H1 (cell line): Measurements from ENCODE around the gene CRYGD. TPM values are rescaled to one million over a fixed set of nuclear protein-coding genes. Genes with fewer than 3 reads are reported as not detected.

Experiments used
- CTCF ChIA-PET: fragments of 300-600 bp; sonication (Branson Sonifier 250); formaldehyde crosslinking; loops from one replicate; lab custom pipeline; 2021; ENCODE audit not compliant: partially characterized antibody; lab: Charles Lee
- POLR2A ChIA-PET: fragments of 300-600 bp; sonication (Branson Sonifier 250); formaldehyde crosslinking; loops from one replicate; lab custom pipeline; 2021; ENCODE audit warnings: inconsistent platforms; ENCODE audit not compliant: partially characterized antibody; lab: Charles Lee
- DNase-seq, 2 experiments: peaks; one replicate each; pipeline versions ENCODE4 v3.0.0 to v3.0.0-alpha.2; 2010 to 2022; ENCODE audit warnings: low spot score in 2 of 2, low read depth in 1 of 2, mixed read lengths in 1 of 2
- FAIRE-seq: peaks from 2 replicates; lab custom pipeline; 2011; peaks lifted over from hg19 to GRCh38; lab: Jason Lieb, UNC
- H2AFZ ChIP-seq: 2 replicates; pipeline ENCODE4 v1.8.1; 2012; ENCODE audit warnings: low read length, inconsistent platforms
- H2AK5ac ChIP-seq: 2 replicates; pipeline ENCODE4 v1.6.1; 2013; ENCODE audit warnings: low read depth, low read length
- H2BK120ac ChIP-seq: replicated peaks from 2 replicates; pipeline ENCODE3; 2013; ENCODE audit warnings: low read depth, low read length, inconsistent platforms
- H2BK12ac ChIP-seq: 2 replicates; pipeline ENCODE4 v1.6.1; 2013; ENCODE audit warnings: low read depth, low read length
- H2BK15ac ChIP-seq: 2 replicates; pipeline ENCODE4 v1.6.1; 2013; ENCODE audit warnings: low read length
- H2BK20ac ChIP-seq: 2 replicates; pipeline ENCODE4 v1.6.1; 2013; ENCODE audit warnings: low read length
- H2BK5ac ChIP-seq: 2 replicates; pipeline ENCODE4 v1.6.1; 2013; ENCODE audit warnings: low read depth, low read length
- H3K14ac ChIP-seq: 2 replicates; pipeline ENCODE4 v1.6.1; 2013; ENCODE audit warnings: inconsistent platforms; ENCODE audit not compliant: insufficient read length
- H3K18ac ChIP-seq: 2 replicates; pipeline ENCODE4 v1.6.1; 2013; ENCODE audit warnings: low read length; ENCODE audit errors: extremely low read depth
- H3K23ac ChIP-seq: 2 replicates; pipeline ENCODE4 v1.6.1; 2013; ENCODE audit warnings: inconsistent platforms; ENCODE audit not compliant: insufficient read length
- H3K23me2 ChIP-seq: 2 replicates; pipeline ENCODE4 v1.6.1; 2013; ENCODE audit warnings: low read depth, low read length
- H3K27ac ChIP-seq: 2 replicates; pipeline ENCODE4 v1.6.1; 2011; ENCODE audit warnings: low read depth, low read length, inconsistent platforms
- H3K27me3 ChIP-seq, 4 experiments: replicated peaks in 1 of 4; 1 replicate in 1 of 4; 2 replicates in 3 of 4; pipeline versions ENCODE4 v1.6.1 to v1.8.1; 2011 to 2013; ENCODE audit warnings: low read length in 3 of 4, mild to moderate bottlenecking in 3 of 4, inconsistent platforms in 2 of 4, mixed read lengths in 2 of 4, moderate library complexity in 1 of 4; ENCODE audit not compliant: control insufficient read depth in 3 of 4, insufficient read depth in 3 of 4; ENCODE audit errors: extremely low read depth in 1 of 4
- H3K36me3 ChIP-seq, 4 experiments: 2 replicates each; pipeline versions ENCODE4 v1.6.1 to v1.8.1; 2011 to 2013; ENCODE audit warnings: mild to moderate bottlenecking in 4 of 4, low read length in 3 of 4, moderate library complexity in 2 of 4, control low read depth in 1 of 4, inconsistent platforms in 1 of 4; ENCODE audit not compliant: insufficient read depth in 4 of 4, control insufficient read depth in 2 of 4
- H3K4ac ChIP-seq: replicated peaks from 2 replicates; pipeline ENCODE3; 2013; ENCODE audit warnings: low read length, low read depth, mixed read lengths, inconsistent platforms; ENCODE audit not compliant: insufficient read length
- H3K4me1 ChIP-seq, 4 experiments: replicated peaks in 1 of 4; 1 replicate in 1 of 4; 2 replicates in 3 of 4; pipeline versions ENCODE4 v1.6.1 to v1.8.1; 2011 to 2013; ENCODE audit warnings: low read length in 3 of 4, inconsistent platforms in 2 of 4, mixed read lengths in 1 of 4; ENCODE audit not compliant: insufficient read depth in 4 of 4, control insufficient read depth in 3 of 4
- H3K4me2 ChIP-seq, 2 experiments: 2 replicates each; pipeline versions ENCODE4 v1.6.1 to v1.8.1; 2011 to 2013; ENCODE audit warnings: low read depth in 2 of 2, low read length in 2 of 2, control low read depth in 1 of 2, inconsistent platforms in 1 of 2, mild to moderate bottlenecking in 1 of 2; ENCODE audit not compliant: insufficient read depth in 1 of 2
- H3K4me3 ChIP-seq, 4 experiments: fragments of 200-600, 300-600 bp in 1 of 4; sonication (generic), shearing (Covaris generic), sonication (Bioruptor Twin) in 1 of 4; 2 replicates each; pipeline versions ENCODE4 v1.5.1 to v1.8.1; 2011 to 2016; ENCODE audit warnings: low read length in 4 of 4, low read depth in 3 of 4, control low read depth in 2 of 4, inconsistent platforms in 2 of 4, mild to moderate bottlenecking in 2 of 4, mixed read lengths in 1 of 4, moderate library complexity in 1 of 4; ENCODE audit not compliant: insufficient read depth in 2 of 4; ENCODE audit errors: extremely low read depth in 1 of 4
- H3K56ac ChIP-seq: replicated peaks from 2 replicates; pipeline ENCODE3; 2013; ENCODE audit warnings: low read depth, mild to moderate bottlenecking, mixed read lengths, low read length, inconsistent platforms; ENCODE audit not compliant: insufficient read length
- H3K79me1 ChIP-seq: 2 replicates; pipeline ENCODE4 v1.6.1; 2013; ENCODE audit warnings: low read depth, low read length, control low read depth
- H3K79me2 ChIP-seq, 2 experiments: 2 replicates each; pipeline versions ENCODE4 v1.6.1 to v1.8.1; 2012 to 2013; ENCODE audit warnings: low read length in 2 of 2, mild to moderate bottlenecking in 2 of 2, inconsistent platforms in 1 of 2; ENCODE audit not compliant: insufficient read depth in 2 of 2, control insufficient read depth in 1 of 2
- H3K9ac ChIP-seq, 4 experiments: replicated peaks in 1 of 4; 1 replicate in 1 of 4; 2 replicates in 3 of 4; pipeline versions ENCODE4 v1.6.1 to v1.8.1; 2011 to 2013; ENCODE audit warnings: low read depth in 3 of 4, low read length in 3 of 4, control low read depth in 2 of 4, mild to moderate bottlenecking in 2 of 4, moderate library complexity in 2 of 4, inconsistent platforms in 1 of 4; ENCODE audit errors: extremely low read depth in 1 of 4
- H3K9me3 ChIP-seq, 2 experiments: 2 replicates each; pipeline versions ENCODE4 v1.6.1 to v1.8.1; 2012 to 2013; ENCODE audit warnings: mild to moderate bottlenecking in 2 of 2, moderate library complexity in 2 of 2, control low read depth in 1 of 2, inconsistent platforms in 1 of 2, low read depth in 1 of 2, low read length in 1 of 2, mixed read lengths in 1 of 2; ENCODE audit not compliant: insufficient read depth in 2 of 2
- H4K20me1 ChIP-seq, 2 experiments: replicated peaks in 1 of 2; 2 replicates each; pipeline versions ENCODE3 to v1.8.1; 2011 to 2013; ENCODE audit warnings: inconsistent platforms in 2 of 2, low read length in 2 of 2, mild to moderate bottlenecking in 1 of 2; ENCODE audit not compliant: insufficient read depth in 2 of 2, control insufficient read depth in 1 of 2
- H4K5ac ChIP-seq: 2 replicates; pipeline ENCODE4 v1.6.1; 2013; ENCODE audit warnings: low read length, low read depth, mixed read lengths, inconsistent platforms; ENCODE audit not compliant: insufficient read length
- H4K8ac ChIP-seq: 2 replicates; pipeline ENCODE4 v1.8.0; 2013; ENCODE audit warnings: mild to moderate bottlenecking, moderate library complexity, low read length, inconsistent platforms; ENCODE audit not compliant: insufficient read depth; ENCODE audit errors: extremely low read depth
- H4K91ac ChIP-seq: replicated peaks from 2 replicates; pipeline ENCODE3; 2013; ENCODE audit warnings: low read length, mixed read lengths, inconsistent platforms; ENCODE audit not compliant: insufficient read length
- JUND ChIP-seq: IDR thresholded peaks from 2 replicates; pipeline ENCODE4 v1.6.1; 2011; ENCODE audit warnings: mild to moderate bottlenecking, improper control_type of control experiment, low read length
- RAD21 ChIP-seq, 2 experiments: IDR thresholded peaks in 1 of 2; conservative IDR thresholded peaks in 1 of 2; 2 replicates each; pipeline ENCODE4 v1.6.1; 2011; ENCODE audit warnings: low read depth in 2 of 2, low read length in 2 of 2, improper control_type of control experiment in 1 of 2, inconsistent platforms in 1 of 2, mild to moderate bottlenecking in 1 of 2, moderate library complexity in 1 of 2
- polyA plus RNA-seq, 7 experiments: library from polyadenylated mRNA; depleted of rRNA in 3 of 7; stranded (reverse) in 5 of 7; unstranded in 2 of 7; fragments of >200 nt in 5 of 7; fragments of 200-250 nt in 2 of 7; gene quantifications; 1 replicate in 5 of 7; 2 replicates in 1 of 7; 4 replicates in 1 of 7; pipeline versions ENCODE4 v1.2.1 to v1.2.3, GENCODE V29; 2011 to 2013; ENCODE audit warnings: missing spikeins in 2 of 7, mixed read lengths in 2 of 7
- total RNA-seq: library from RNA; stranded (reverse); fragmentation: NEBNext Ultra II Directional; extraction: Animal tissue kit (Norgen Biotek cat#: 25700); gene quantifications from 2 replicates; pipeline ENCODE4 v1.2.1, GENCODE V29; 2021
- TF ChIP-seq, protein P1 (sequence below): IDR thresholded peaks from 2 replicates; pipeline ENCODE4 v1.6.1; 2012; ENCODE audit warnings: inconsistent platforms

CRYGD gene
- total and polyA plus RNA-seq, 2 of the 8 experiments (the other 6 are each of a cell fraction or from before 2014, with no cell fraction given) = 2.9 to 7.1 TPM

DNA sequence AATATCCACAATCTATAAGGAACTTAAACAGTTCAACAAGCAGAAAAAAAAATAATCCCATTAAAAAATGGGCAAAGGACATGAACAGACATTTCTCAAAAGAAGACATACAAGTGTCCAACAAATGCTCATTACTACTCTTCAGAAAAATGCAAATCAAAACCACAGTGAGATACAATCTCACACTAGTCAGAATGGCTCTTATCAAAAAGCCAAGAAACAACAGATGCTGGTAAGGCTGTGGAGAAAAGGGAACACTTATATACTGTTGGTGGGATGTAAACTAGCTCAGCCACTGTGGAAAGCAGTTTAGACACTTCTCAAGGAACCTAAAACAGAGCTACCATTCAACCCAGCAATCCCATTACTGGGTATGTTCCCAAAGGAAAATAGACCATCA lies 28.8 kb upstream of the CRYGD start:
- Histone ChIP-seq H3K27me3 (no peaks in the 10 kb centered on the region), H3K56ac (no peak overlapping the region), H2AFZ (no peak overlapping the region), H3K4me3 (no peak overlapping the region), H3K23me2 (no peaks in the 10 kb centered on the region), H2AK5ac (no peak overlapping the region), H4K20me1 (no peaks in the 10 kb centered on the region), H3K9ac (no peak overlapping the region), H3K18ac (no peak overlapping the region), H3K4me2 (no peak overlapping the region), H3K4ac (no peak overlapping the region), H2BK120ac (no peak overlapping the region), H4K91ac (no peak overlapping the region), H3K14ac (no peak overlapping the region), H4K8ac (no peak overlapping the region), H2BK20ac (no peak overlapping the region), H3K27ac (no peak overlapping the region), H3K79me2 (no peaks in the 10 kb centered on the region), H2BK15ac (no peak overlapping the region), H3K79me1 (no peaks in the 10 kb centered on the region), H3K36me3 (no peaks in the 10 kb centered on the region), H3K9me3 (0 out of 4 replicates have a peak, but pooled peaks cover 2 to 5% of the 10 kb centered on the region in 2 experiments), H3K4me1 (no peaks in the 10 kb centered on the region), H3K23ac (no peak overlapping the region), H2BK12ac (no peak overlapping the region), H2BK5ac (no peak overlapping the region), H4K5ac (no peak overlapping the region)
- DNase-seq (no peak), FAIRE-seq (no peak)
- POLR2A ChIA-PET = no interaction called here
- CTCF ChIA-PET = interaction anchor here (2.9 kb wide), 1 partner anchor 22 kb away, joined by 16 read pairs; no protein-coding TSS in a partner anchor
- TF ChIP-seq, protein P1, sequence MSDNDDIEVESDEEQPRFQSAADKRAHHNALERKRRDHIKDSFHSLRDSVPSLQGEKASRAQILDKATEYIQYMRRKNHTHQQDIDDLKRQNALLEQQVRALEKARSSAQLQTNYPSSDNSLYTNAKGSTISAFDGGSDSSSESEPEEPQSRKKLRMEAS = no peak
- TF ChIP-seq RAD21 (IDR thresholded peaks at IDR 0.05 in 1 of 2, conservative IDR thresholded peaks at IDR 0.05 in 1 of 2; ENCODE audit: low read depth in 2 of 2, low read length in 2 of 2) = no peak
- TF ChIP-seq JUND = no peak
